SK-N-MC (cell line): ENCODE results near the gene G6PC2.

ENCODE experiments used
- DNase-seq: peaks from one replicate; pipeline ENCODE4 v3.0.0-alpha.2; 2011; ENCODE audit warnings: low read depth, low spot score
- H3K27ac ChIP-seq: fragments of 200-600 bp; sonication (generic); 2 replicates; pipeline ENCODE4 v1.5.1; 2016; ENCODE audit warnings: mixed run types
- H3K36me3 ChIP-seq: fragments of 200-600 bp; sonication (generic); 2 replicates; pipeline ENCODE4 v1.6.1; 2017; ENCODE audit warnings: antibody characterized with exemption, low read length, mixed read lengths; ENCODE audit not compliant: insufficient read depth
- H3K4me3 ChIP-seq: fragments of 200-600 bp; sonication (generic); 2 replicates; pipeline ENCODE4 v1.5.1; 2016
- H3K9ac ChIP-seq: fragments of 200-600 bp; sonication (generic); 2 replicates; pipeline ENCODE4 v1.8.0; 2017; ENCODE audit warnings: mixed run types, mixed read lengths; ENCODE audit not compliant: insufficient read length
- H3K9me3 ChIP-seq: fragments of 200-600 bp; sonication (generic); 2 replicates; pipeline ENCODE4 v1.6.1; 2017; ENCODE audit warnings: low read depth, mild to moderate bottlenecking, antibody characterized with exemption, low read length, moderate library complexity, mixed read lengths
- EZH2 ChIP-seq: fragments of 200-600 bp; sonication (generic); IDR thresholded peaks from one replicate; pipeline ENCODE4 v1.6.1; 2017; ENCODE audit warnings: antibody characterized with exemption
- FOXP2 ChIP-seq: optimal IDR thresholded peaks from 2 replicates; pipeline ENCODE3; 2011; ENCODE audit warnings: mild to moderate bottlenecking, moderate library complexity; ENCODE audit not compliant: insufficient read depth; ENCODE audit errors: extremely low read length, control extremely low read depth
- POLR2AphosphoS5 ChIP-seq: IDR thresholded peaks from 2 replicates; pipeline ENCODE4 v1.6.1; 2012; ENCODE audit warnings: mild to moderate bottlenecking, low read depth, low read length, borderline replicate concordance

Gene G6PC2

GRCh38 chr2:168934826-168935225 lies 33.7 kb downstream of the G6PC2 start:
- H3K4me3 ChIP-seq, result no peak overlapping the region
- no peaks in the 10 kb centered on the region for H3K9me3 ChIP-seq
- no peaks in the 10 kb centered on the region for H3K36me3 ChIP-seq
- no peak for TF ChIP-seq FOXP2
- no peak overlapping the region for H3K9ac ChIP-seq
- H3K27ac ChIP-seq, result no peak overlapping the region
- DNase-seq, result no peak

GRCh38 chr2:168935810-168936581 lies 34.9 kb downstream of the G6PC2 start:
- DNase-seq, result no peak
- H3K9ac ChIP-seq, result no peak overlapping the region
- no peak for TF ChIP-seq EZH2
- no peak for TF ChIP-seq POLR2AphosphoS5
- no peak for TF ChIP-seq FOXP2
- H3K4me3 ChIP-seq, result no peak overlapping the region
- H3K9me3 ChIP-seq, result no peaks in the 10 kb centered on the region
- H3K36me3 ChIP-seq, result no peaks in the 10 kb centered on the region
- no peak overlapping the region for H3K27ac ChIP-seq

- no peaks in the 10 kb centered on the region for H3K9me3 ChIP-seq
- TF ChIP-seq POLR2AphosphoS5, result no peak
- TF ChIP-seq FOXP2, result no peak
- TF ChIP-seq EZH2, result no peak
- no peak for DNase-seq
- no peak overlapping the region for H3K27ac ChIP-seq
- no peak overlapping the region for H3K9ac ChIP-seq
- H3K4me3 ChIP-seq, result no peak overlapping the region
- H3K36me3 ChIP-seq, result no peaks in the 10 kb centered on the region
These were observed 38.0 kb downstream of the G6PC2 start for GRCh38 chr2:168939061-168939460.

- Histone ChIP-seq H3K9me3 (no peaks in the 10 kb centered on the region), H3K27ac (no peak overlapping the region), H3K4me3 (no peak overlapping the region), H3K9ac (no peak overlapping the region), H3K36me3 (no peaks in the 10 kb centered on the region)
- no peak for TF ChIP-seq EZH2
- TF ChIP-seq POLR2AphosphoS5, result no peak
- TF ChIP-seq FOXP2, result no peak
- no peak for DNase-seq
These were observed 38.8 kb downstream of the G6PC2 start for GRCh38 chr2:168939918-168940317.

- H3K36me3 ChIP-seq, result no peaks in the 10 kb centered on the region
- TF ChIP-seq EZH2, result no peak
- no peaks in the 10 kb centered on the region for H3K9me3 ChIP-seq
- H3K4me3 ChIP-seq, result no peak overlapping the region
- H3K9ac ChIP-seq, result no peak overlapping the region
- no peak for DNase-seq
- H3K27ac ChIP-seq, result no peak overlapping the region
These were observed 40.2 kb downstream of the G6PC2 start for GRCh38 chr2:168941297-168941696.

GRCh38 chr2:168944065-168944464 lies 43.0 kb downstream of the G6PC2 start:
- no peak for TF ChIP-seq FOXP2
- no peak for TF ChIP-seq POLR2AphosphoS5
- no peak for TF ChIP-seq EZH2
- no peak overlapping the region for H3K27ac ChIP-seq
- H3K36me3 ChIP-seq, result no peaks in the 10 kb centered on the region

GRCh38 chr2:168945508-168945907 lies 44.4 kb downstream of the G6PC2 start:
- Histone ChIP-seq H3K27ac (no peak overlapping the region), H3K9me3 (no peaks in the 10 kb centered on the region), H3K4me3 (no peak overlapping the region), H3K36me3 (no peaks in the 10 kb centered on the region), H3K9ac (no peak overlapping the region)
- no peak for DNase-seq
- TF ChIP-seq POLR2AphosphoS5 (no peak), FOXP2 (no peak), EZH2 (no peak)

More at GRCh38 chr2:168944065-168944464, 43.0 kb downstream of the G6PC2 start:
- Histone ChIP-seq H3K4me3 (no peak overlapping the region), H3K9ac (no peak overlapping the region), H3K9me3 (no peaks in the 10 kb centered on the region)
- no peak for DNase-seq

GRCh38 chr2:168948621-168949212 lies 47.6 kb downstream of the G6PC2 start:
- Histone ChIP-seq H3K9me3 (peaks cover 6% of the 10 kb centered on the region; the same call in 1 of the 2 replicates), H3K9ac (no peak overlapping the region), H3K4me3 (no peak overlapping the region), H3K27ac (no peak overlapping the region), H3K36me3 (no peaks in the 10 kb centered on the region)
- no peak for DNase-seq
- TF ChIP-seq EZH2 (no peak), POLR2AphosphoS5 (no peak), FOXP2 (no peak)

GRCh38 chr2:168949324-168949723 lies 48.2 kb downstream of the G6PC2 start:
- Histone ChIP-seq H3K9ac (no peak overlapping the region), H3K9me3 (peaks cover 6% of the 10 kb centered on the region; the same call in 1 of the 2 replicates), H3K27ac (no peak overlapping the region), H3K36me3 (no peaks in the 10 kb centered on the region), H3K4me3 (no peak overlapping the region)
- DNase-seq, result no peak
- no peak for TF ChIP-seq FOXP2
- no peak for TF ChIP-seq EZH2
- TF ChIP-seq POLR2AphosphoS5, result no peak
